ENCODE data around the gene RPS16.

RPS16 gene

DNA sequence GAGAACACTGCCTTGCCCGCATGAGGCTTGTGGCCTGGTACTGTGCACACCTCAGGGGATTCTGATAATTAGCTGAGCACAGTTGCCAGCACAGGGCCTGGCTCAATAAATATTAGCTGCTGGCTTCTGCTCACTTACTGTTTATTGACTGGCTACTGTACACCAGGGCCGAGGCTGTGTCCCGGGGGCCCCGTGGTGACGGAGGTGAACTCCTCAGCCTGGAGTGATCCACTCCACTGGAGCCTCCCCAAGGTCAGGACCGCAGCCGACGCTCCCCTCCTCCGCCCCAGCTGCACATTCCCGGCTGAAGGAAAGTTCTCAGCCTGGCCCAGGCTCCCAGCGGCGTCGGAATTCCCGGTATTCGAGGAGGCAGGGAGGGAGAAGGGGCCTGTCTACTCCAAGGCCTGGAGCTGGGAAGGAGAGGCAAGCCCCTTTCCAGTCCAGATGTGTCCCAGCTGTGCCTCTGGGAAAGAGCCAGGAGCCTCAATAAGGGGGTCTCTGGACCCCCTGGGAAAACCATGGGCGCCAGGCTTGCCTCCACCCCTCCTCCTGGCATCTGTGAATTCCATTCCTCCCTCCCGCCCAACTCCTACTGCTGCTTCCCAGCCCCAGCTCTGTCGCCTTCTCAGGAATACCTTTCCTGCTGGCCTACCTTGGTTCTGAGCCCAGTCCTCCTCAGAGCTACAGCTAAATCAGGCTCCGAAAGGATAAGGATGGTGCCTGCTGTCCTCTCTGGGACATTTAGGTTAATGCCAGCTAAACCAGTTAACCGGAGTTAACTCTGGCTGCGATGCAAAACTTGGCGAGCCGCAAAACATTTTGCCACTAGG, 7.3 kb downstream of the RPS16 start:
- H3K4me1 ChIP-seq (ENCODE audit: control insufficient read depth, insufficient read depth, low read length): peaks cover 19% of the 10 kb centered on the region
- H3K27me3 ChIP-seq (ENCODE audit: control insufficient read depth, insufficient read depth, low read length): no peaks in the 10 kb centered on the region
- peak overlapping the region; percentile 35 for H3K4me3 ChIP-seq (ENCODE audit: low read length)
- peak overlapping the region; percentile 52 for H3K9ac ChIP-seq (ENCODE audit: low read depth, low read length)
- H3K9me3 ChIP-seq (replicated peaks; ENCODE audit: low read length): no peaks in the 10 kb centered on the region
- peaks cover 37% of the 10 kb centered on the region for H3K36me3 ChIP-seq (ENCODE audit: insufficient read depth, low read length)
- peak overlapping the region; percentile 62 for H3K4me2 ChIP-seq (ENCODE audit: low read length)

- Histone ChIP-seq H3K9me3 (replicated peaks; ENCODE audit: low read length) (no peaks in the 10 kb centered on the region), H3K36me3 (ENCODE audit: insufficient read depth, low read length) (peaks cover 37% of the 10 kb centered on the region), H3K4me1 (ENCODE audit: control insufficient read depth, insufficient read depth, low read length) (peaks cover 18% of the 10 kb centered on the region), H3K9ac (ENCODE audit: low read depth, low read length) (peak overlapping the region; percentile 52), H3K4me3 (ENCODE audit: low read length) (no peak overlapping the region), H3K4me2 (ENCODE audit: low read length) (no peak overlapping the region), H3K27me3 (ENCODE audit: control insufficient read depth, insufficient read depth, low read length) (no peaks in the 10 kb centered on the region)
Measured at GRCh38 chr19:39427707-39428106, 8.0 kb downstream of the RPS16 start.

GRCh38 chr19:39426170-39426569, 9.6 kb downstream of the RPS16 start:
- H3K9me3 ChIP-seq (replicated peaks; ENCODE audit: low read length): no peaks in the 10 kb centered on the region
- H3K27me3 ChIP-seq (ENCODE audit: control insufficient read depth, insufficient read depth, low read length): no peaks in the 10 kb centered on the region
- H3K4me3 ChIP-seq (ENCODE audit: low read length): no peak overlapping the region
- H3K4me1 ChIP-seq (ENCODE audit: control insufficient read depth, insufficient read depth, low read length): peaks cover 16% of the 10 kb centered on the region
- peaks cover 41% of the 10 kb centered on the region for H3K36me3 ChIP-seq (ENCODE audit: insufficient read depth, low read length)
- no peak overlapping the region for H3K9ac ChIP-seq (ENCODE audit: low read depth, low read length)
- H3K4me2 ChIP-seq (ENCODE audit: low read length): no peak overlapping the region

DNA sequence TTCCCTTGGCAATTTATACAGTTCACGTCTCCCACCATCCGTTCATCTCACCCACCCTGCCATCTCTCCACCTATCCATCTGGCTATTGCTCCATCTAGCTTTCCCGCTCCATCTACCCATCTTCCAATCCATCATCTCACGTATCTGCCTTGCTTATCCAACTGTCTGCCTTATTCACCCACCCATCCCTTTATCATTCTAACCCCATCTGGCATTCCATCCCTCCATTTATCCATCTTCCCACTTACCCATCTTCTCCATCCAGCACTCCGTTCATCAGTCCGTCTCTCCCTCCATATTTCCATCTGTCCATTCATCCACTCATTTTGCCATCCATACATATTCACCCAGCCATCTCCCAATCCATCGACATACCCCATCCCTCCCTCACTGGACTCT, 10.0 kb downstream of the RPS16 start:
- Histone ChIP-seq H3K9me3 (replicated peaks; ENCODE audit: low read length) (no peaks in the 10 kb centered on the region), H3K9ac (ENCODE audit: low read depth, low read length) (no peak overlapping the region), H3K36me3 (ENCODE audit: insufficient read depth, low read length) (peaks cover 45% of the 10 kb centered on the region), H3K4me1 (ENCODE audit: control insufficient read depth, insufficient read depth, low read length) (peaks cover 12% of the 10 kb centered on the region), H3K4me2 (ENCODE audit: low read length) (no peak overlapping the region), H3K27me3 (ENCODE audit: control insufficient read depth, insufficient read depth, low read length) (no peaks in the 10 kb centered on the region), H3K4me3 (ENCODE audit: low read length) (no peak overlapping the region)

- H3K4me3 ChIP-seq (ENCODE audit: low read length): no peak overlapping the region
- H3K36me3 ChIP-seq (ENCODE audit: insufficient read depth, low read length): peaks cover 53% of the 10 kb centered on the region
- H3K27me3 ChIP-seq (ENCODE audit: control insufficient read depth, insufficient read depth, low read length): no peaks in the 10 kb centered on the region
- peaks cover 12% of the 10 kb centered on the region for H3K4me1 ChIP-seq (ENCODE audit: control insufficient read depth, insufficient read depth, low read length)
- H3K9ac ChIP-seq (ENCODE audit: low read depth, low read length): no peak overlapping the region
- H3K9me3 ChIP-seq (replicated peaks; ENCODE audit: low read length): no peaks in the 10 kb centered on the region
- H3K4me2 ChIP-seq (ENCODE audit: low read length): no peak overlapping the region
Measured at GRCh38 chr19:39424934-39425333, 10.8 kb downstream of the RPS16 start.

DNA sequence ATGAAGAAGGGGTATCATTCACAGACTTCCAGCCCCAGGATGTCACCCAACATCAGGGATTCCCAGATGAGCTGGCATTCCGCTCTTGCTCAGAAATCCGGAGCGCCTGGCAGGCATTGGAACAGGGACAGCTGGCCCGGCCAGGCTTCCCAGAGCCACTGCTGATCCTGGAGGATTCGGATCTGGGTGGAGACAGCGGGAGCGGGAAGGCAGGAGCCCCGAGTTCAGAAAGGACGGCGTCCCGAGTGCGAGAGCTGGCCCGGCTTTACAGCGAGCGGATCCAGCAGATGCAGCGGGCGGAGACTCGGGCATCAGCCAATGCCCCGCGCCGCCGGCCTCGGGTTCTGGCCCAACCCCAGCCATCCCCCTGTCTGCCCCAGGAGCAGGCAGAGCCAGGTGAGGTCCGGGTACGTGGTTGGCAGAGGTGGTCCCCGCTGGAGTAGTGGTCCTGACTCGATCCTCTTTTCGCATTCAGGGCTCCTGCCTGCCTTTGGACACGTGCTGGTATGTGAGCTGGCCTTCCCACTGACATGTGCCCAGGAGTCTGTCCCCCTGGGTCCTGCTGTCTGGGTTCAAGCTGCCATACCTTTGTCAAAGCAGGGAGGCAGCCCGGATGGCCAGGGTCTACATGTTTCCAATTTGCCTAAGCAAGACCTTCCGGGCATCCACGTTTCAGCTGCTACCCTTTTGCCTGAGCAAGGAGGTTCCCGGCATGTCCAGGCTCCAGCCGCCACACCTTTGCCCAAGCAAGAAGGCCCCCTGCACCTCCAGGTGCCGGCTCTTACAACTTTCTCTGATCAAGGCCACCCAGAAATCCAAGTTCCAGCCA, 12.3 kb downstream of the RPS16 start:
- no peak overlapping the region for H3K9ac ChIP-seq (ENCODE audit: low read depth, low read length)
- peaks cover 5% of the 10 kb centered on the region for H3K4me1 ChIP-seq (ENCODE audit: control insufficient read depth, insufficient read depth, low read length)
- H3K4me3 ChIP-seq (ENCODE audit: low read length): no peak overlapping the region
- H3K36me3 ChIP-seq (ENCODE audit: insufficient read depth, low read length): peaks cover 61% of the 10 kb centered on the region
- no peaks in the 10 kb centered on the region for H3K9me3 ChIP-seq (replicated peaks; ENCODE audit: low read length)
- H3K4me2 ChIP-seq (ENCODE audit: low read length): no peak overlapping the region
- H3K27me3 ChIP-seq (ENCODE audit: control insufficient read depth, insufficient read depth, low read length): no peaks in the 10 kb centered on the region

- Histone ChIP-seq H3K4me3 (ENCODE audit: low read length) (no peak overlapping the region), H3K4me1 (ENCODE audit: control insufficient read depth, insufficient read depth, low read length) (no peaks in the 10 kb centered on the region), H3K4me2 (ENCODE audit: low read length) (no peak overlapping the region), H3K36me3 (ENCODE audit: insufficient read depth, low read length) (peaks cover 68% of the 10 kb centered on the region), H3K9ac (ENCODE audit: low read depth, low read length) (no peak overlapping the region), H3K27me3 (ENCODE audit: control insufficient read depth, insufficient read depth, low read length) (no peaks in the 10 kb centered on the region), H3K9me3 (replicated peaks; ENCODE audit: low read length) (no peaks in the 10 kb centered on the region)
Measured at GRCh38 chr19:39422020-39422419, 13.7 kb downstream of the RPS16 start.

GRCh38 chr19:39420769-39421168, 15.0 kb downstream of the RPS16 start:
- Histone ChIP-seq H3K36me3 (ENCODE audit: insufficient read depth, low read length) (peaks cover 72% of the 10 kb centered on the region), H3K27me3 (ENCODE audit: control insufficient read depth, insufficient read depth, low read length) (no peaks in the 10 kb centered on the region), H3K4me2 (ENCODE audit: low read length) (no peak overlapping the region), H3K9me3 (replicated peaks; ENCODE audit: low read length) (no peaks in the 10 kb centered on the region), H3K4me3 (ENCODE audit: low read length) (no peak overlapping the region), H3K4me1 (ENCODE audit: control insufficient read depth, insufficient read depth, low read length) (no peaks in the 10 kb centered on the region), H3K9ac (ENCODE audit: low read depth, low read length) (no peak overlapping the region)

GRCh38 chr19:39419003-39419402, 16.7 kb downstream of the RPS16 start:
- Histone ChIP-seq H3K36me3 (ENCODE audit: insufficient read depth, low read length) (peaks cover 58% of the 10 kb centered on the region), H3K4me3 (ENCODE audit: low read length) (no peak overlapping the region), H3K9ac (ENCODE audit: low read depth, low read length) (no peak overlapping the region)

GRCh38 chr19:39417463-39418181, 18.1 kb downstream of the RPS16 start:
- Histone ChIP-seq H3K27me3 (ENCODE audit: control insufficient read depth, insufficient read depth, low read length) (no peaks in the 10 kb centered on the region), H3K9ac (ENCODE audit: low read depth, low read length) (no peak overlapping the region), H3K4me3 (ENCODE audit: low read length) (no peak overlapping the region), H3K36me3 (ENCODE audit: insufficient read depth, low read length) (peaks cover 44% of the 10 kb centered on the region), H3K9me3 (replicated peaks; ENCODE audit: low read length) (no peaks in the 10 kb centered on the region), H3K4me2 (ENCODE audit: low read length) (no peak overlapping the region), H3K4me1 (ENCODE audit: control insufficient read depth, insufficient read depth, low read length) (peaks cover 12% of the 10 kb centered on the region)

More at GRCh38 chr19:39419003-39419402, 16.7 kb downstream of the RPS16 start:
- Histone ChIP-seq H3K4me2 (ENCODE audit: low read length) (no peak overlapping the region), H3K27me3 (ENCODE audit: control insufficient read depth, insufficient read depth, low read length) (no peaks in the 10 kb centered on the region), H3K4me1 (ENCODE audit: control insufficient read depth, insufficient read depth, low read length) (peaks cover 12% of the 10 kb centered on the region), H3K9me3 (replicated peaks; ENCODE audit: low read length) (no peaks in the 10 kb centered on the region)

All from skeletal muscle satellite cell (primary cell).